Activated CD8-positive, alpha-beta memory T cell treated with anti-CD3 and anti-CD28 coated beads for 1 hour (primary cell): ENCODE data around the gene DMXL2.
"Not testable (repeated sequence)": the region's sequence is repeated elsewhere in the genome, so short reads cannot be mapped to it uniquely, and the experiment has no call there.

Source experiments
- DNase-seq, 2 donors: peaks; one replicate each; pipeline ENCODE4 v3.0.0-alpha.2; 2020; ENCODE audit warnings: low read depth in 1 of 2; ENCODE audit errors: extremely low read depth in 1 of 2

Gene DMXL2

GRCh38 chr15:51622604-51623370 is at the start of gene DMXL2:
Gene DMXL2 (minus strand): TSS chr15:51622771. CDS start chr15:51622545, 226 bp downstream.
- DNase-seq, result peak; percentile 19 to 46

GRCh38 chr15:51672155-51672687 is 49.6 kb upstream of the DMXL2 start:
- DNase-seq, result no peak

- no peak for DNase-seq
Observed at GRCh38 chr15:51669381-51669780, 46.8 kb upstream of the DMXL2 start.

- no peak for DNase-seq
Observed at GRCh38 chr15:51668446-51668845, 45.9 kb upstream of the DMXL2 start.

GRCh38 chr15:51667478-51667877 is 44.9 kb upstream of the DMXL2 start:
- no peak for DNase-seq

- no peak for DNase-seq
Observed at GRCh38 chr15:51661072-51661471, 38.5 kb upstream of the DMXL2 start.

GRCh38 chr15:51658664-51659063 is 36.1 kb upstream of the DMXL2 start:
- DNase-seq, result no peak

GRCh38 chr15:51655401-51656057 is 33.0 kb upstream of the DMXL2 start:
- DNase-seq, result not testable (repeated sequence)

- no peak for DNase-seq
Observed at GRCh38 chr15:51652084-51652668, 29.6 kb upstream of the DMXL2 start.

GRCh38 chr15:51649659-51650521 is 27.3 kb upstream of the DMXL2 start:
- peak in 1 of 2 donors; percentile 11 for DNase-seq

GRCh38 chr15:51648643-51649042 is 26.1 kb upstream of the DMXL2 start:
- not testable (repeated sequence) for DNase-seq

GRCh38 chr15:51648101-51648500 is 25.5 kb upstream of the DMXL2 start:
- DNase-seq, result not testable (repeated sequence)

GRCh38 chr15:51647128-51647562 is 24.6 kb upstream of the DMXL2 start:
- no peak for DNase-seq

- no peak for DNase-seq
Observed at GRCh38 chr15:51642696-51643095, 20.1 kb upstream of the DMXL2 start.

GRCh38 chr15:51641490-51642130 is 19.0 kb upstream of the DMXL2 start:
- DNase-seq, result no peak

GRCh38 chr15:51634591-51635198 is 12.1 kb upstream of the DMXL2 start:
- DNase-seq, result no peak

GRCh38 chr15:51629612-51630011 is 7.0 kb upstream of the DMXL2 start:
- DNase-seq, result no peak

- DNase-seq, result no peak
Observed at GRCh38 chr15:51625236-51625635, 2.7 kb upstream of the DMXL2 start.

- DNase-seq, result no peak
Observed at GRCh38 chr15:51624022-51624421, 1.5 kb upstream of the DMXL2 start.
